SK-N-SH treated with all-trans-retinoic acid at 6 μM for 48 hours (cell line): ENCODE data around the gene NIP7.

ENCODE experiments used
- ARNTL ChIP-seq: fragments of 450-650 bp; formaldehyde crosslinking; IDR thresholded peaks from 2 replicates; pipeline ENCODE4 v1.5.0; 2020; ENCODE audit warnings: low read depth, mild to moderate bottlenecking, moderate library complexity, borderline replicate concordance
- CREB5 ChIP-seq: fragments of 250-450 bp; sonication (Bioruptor Pico); IDR thresholded peaks from 2 replicates; pipeline ENCODE4 v1.5.1; 2020; ENCODE audit warnings: low read depth, mild to moderate bottlenecking, moderate library complexity
- CSDC2 ChIP-seq: fragments of 250-450 bp; sonication (Bioruptor Pico); IDR thresholded peaks from 2 replicates; pipeline ENCODE4 v1.5.0; 2020; ENCODE audit warnings: mild to moderate bottlenecking, moderate library complexity
- OSR1 ChIP-seq: fragments of 250-450 bp; sonication (Bioruptor Pico); IDR thresholded peaks from 2 replicates; pipeline ENCODE4 v1.8.0; 2022; ENCODE audit warnings: moderate library complexity, mild to moderate bottlenecking, inconsistent platforms
- PATZ1 ChIP-seq: fragments of 250-450 bp; sonication (Bioruptor Pico); IDR thresholded peaks from 2 replicates; pipeline ENCODE4 v1.8.0; 2020; ENCODE audit warnings: mild to moderate bottlenecking, moderate library complexity, borderline replicate concordance
- TOX ChIP-seq: fragments of 250-450 bp; sonication (Bioruptor Pico); IDR thresholded peaks from 2 replicates; pipeline ENCODE4 v1.8.0; 2021; ENCODE audit warnings: mild to moderate bottlenecking, moderate library complexity, borderline replicate concordance
- ZFP3 ChIP-seq: fragments of 250-450 bp; sonication (Bioruptor Pico); IDR thresholded peaks from 2 replicates; pipeline ENCODE4 v1.5.0; 2020; ENCODE audit warnings: mild to moderate bottlenecking, moderate library complexity
- ZNF70 ChIP-seq: fragments of 450-650 bp; formaldehyde crosslinking; IDR thresholded peaks from 2 replicates; pipeline ENCODE4 v1.5.0; 2020; ENCODE audit warnings: mild to moderate bottlenecking, moderate library complexity

- TF ChIP-seq TOX (CRISPR knock-in tag) (no peak), CREB5 (CRISPR knock-in tag) (no peak), PATZ1 (CRISPR knock-in tag) (no peak), OSR1 (CRISPR knock-in tag) (no peak), ZNF70 (CRISPR knock-in tag) (no peak), ZFP3 (no peak), ARNTL (CRISPR knock-in tag) (no peak), CSDC2 (CRISPR knock-in tag) (no peak)
Measured at GRCh38 chr16:69371564-69371963, 32.0 kb downstream of the NIP7 start.
